ENCODE measurements around the gene FRMD4A.
"Not testable (repeated sequence)": the region's sequence is repeated elsewhere in the genome, so short reads cannot be mapped to it uniquely, and the experiment has no call there.

FRMD4A gene

GRCh38 chr10:14291296-14291695 lies 39.4 kb downstream of the FRMD4A start:
- DNase-seq: no peak

- DNase-seq: no peak
Observed at GRCh38 chr10:14285941-14286560, 44.7 kb downstream of the FRMD4A start.

GRCh38 chr10:14282276-14282675 lies 48.4 kb downstream of the FRMD4A start:
- DNase-seq: no peak

- DNase-seq: no peak
Observed at GRCh38 chr10:14278533-14278932, 52.2 kb downstream of the FRMD4A start.

- no peak for DNase-seq
Observed at GRCh38 chr10:14276210-14276609, 54.5 kb downstream of the FRMD4A start.

GRCh38 chr10:14271621-14272020 lies 59.1 kb downstream of the FRMD4A start:
- no peak for DNase-seq

- DNase-seq: no peak
Observed at GRCh38 chr10:14270370-14270769, 60.4 kb downstream of the FRMD4A start.

- no peak for DNase-seq
Observed at GRCh38 chr10:14265709-14266108, 65.0 kb downstream of the FRMD4A start.

- DNase-seq: no peak
Observed at GRCh38 chr10:14262836-14263425, 67.8 kb downstream of the FRMD4A start.

GRCh38 chr10:14261336-14261735 lies 69.4 kb downstream of the FRMD4A start:
- no peak for DNase-seq

GRCh38 chr10:14259696-14260566 lies 70.8 kb downstream of the FRMD4A start:
- no peak for DNase-seq

- DNase-seq: no peak
Observed at GRCh38 chr10:14254368-14254767, 76.4 kb downstream of the FRMD4A start.

- no peak for DNase-seq
Observed at GRCh38 chr10:14253711-14254110, 77.0 kb downstream of the FRMD4A start.

GRCh38 chr10:14253079-14253478 lies 77.6 kb downstream of the FRMD4A start:
- DNase-seq: no peak

- DNase-seq: no peak
Observed at GRCh38 chr10:14250496-14251076, 80.1 kb downstream of the FRMD4A start.

GRCh38 chr10:14247377-14248116 lies 83.2 kb downstream of the FRMD4A start:
- DNase-seq: no peak

- no peak for DNase-seq
Observed at GRCh38 chr10:14244801-14245211, 85.9 kb downstream of the FRMD4A start.

- no peak for DNase-seq
Observed at GRCh38 chr10:14244147-14244546, 86.6 kb downstream of the FRMD4A start.

GRCh38 chr10:14243221-14243620 lies 87.5 kb downstream of the FRMD4A start:
- no peak for DNase-seq

- no peak for DNase-seq
Observed at GRCh38 chr10:14241196-14241595, 89.5 kb downstream of the FRMD4A start.

GRCh38 chr10:14240253-14241189 lies 90.2 kb downstream of the FRMD4A start:
- no peak for DNase-seq

GRCh38 chr10:14238659-14239058 lies 92.1 kb downstream of the FRMD4A start:
- DNase-seq: not testable (repeated sequence)
